GM20000 (cell line): ENCODE data around the gene ISOC2.
A peak's percentile ranks its signal among the peaks of the same experiment; 100 is the strongest.

Experiments used
- DNase-seq: peaks from one replicate; pipeline ENCODE4 v3.0.0; 2012; ENCODE audit warnings: low spot score
- TF ChIP-seq, protein P1 (sequence below): IDR thresholded peaks from 2 replicates; pipeline ENCODE4 v1.5.1; 2012; ENCODE audit warnings: mild to moderate bottlenecking, control low read depth; ENCODE audit errors: extremely low read depth, missing control alignments

The ISOC2 gene

DNA sequence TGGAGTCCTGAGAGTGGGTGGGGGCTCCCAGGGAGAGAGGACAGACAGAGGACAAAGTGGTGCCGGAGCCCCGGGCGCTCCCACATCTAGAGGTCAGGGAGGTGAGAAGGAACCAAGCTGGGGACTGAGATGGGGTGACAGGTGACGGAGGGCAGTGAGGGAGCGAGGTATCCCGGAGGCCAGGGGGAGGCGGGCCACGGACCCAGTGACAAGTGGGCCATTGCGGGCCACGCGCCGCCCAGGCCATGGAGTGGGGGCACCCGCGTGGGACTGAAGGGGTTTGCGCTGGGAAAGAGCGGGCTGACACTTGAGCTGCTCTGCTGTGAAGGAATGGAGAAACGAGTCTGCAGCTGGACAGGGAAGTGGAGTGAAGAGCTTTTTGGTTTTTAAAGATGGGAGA, 17.6 kb upstream of the ISOC2 start:
- no peak for DNase-seq
- TF ChIP-seq, protein P1, sequence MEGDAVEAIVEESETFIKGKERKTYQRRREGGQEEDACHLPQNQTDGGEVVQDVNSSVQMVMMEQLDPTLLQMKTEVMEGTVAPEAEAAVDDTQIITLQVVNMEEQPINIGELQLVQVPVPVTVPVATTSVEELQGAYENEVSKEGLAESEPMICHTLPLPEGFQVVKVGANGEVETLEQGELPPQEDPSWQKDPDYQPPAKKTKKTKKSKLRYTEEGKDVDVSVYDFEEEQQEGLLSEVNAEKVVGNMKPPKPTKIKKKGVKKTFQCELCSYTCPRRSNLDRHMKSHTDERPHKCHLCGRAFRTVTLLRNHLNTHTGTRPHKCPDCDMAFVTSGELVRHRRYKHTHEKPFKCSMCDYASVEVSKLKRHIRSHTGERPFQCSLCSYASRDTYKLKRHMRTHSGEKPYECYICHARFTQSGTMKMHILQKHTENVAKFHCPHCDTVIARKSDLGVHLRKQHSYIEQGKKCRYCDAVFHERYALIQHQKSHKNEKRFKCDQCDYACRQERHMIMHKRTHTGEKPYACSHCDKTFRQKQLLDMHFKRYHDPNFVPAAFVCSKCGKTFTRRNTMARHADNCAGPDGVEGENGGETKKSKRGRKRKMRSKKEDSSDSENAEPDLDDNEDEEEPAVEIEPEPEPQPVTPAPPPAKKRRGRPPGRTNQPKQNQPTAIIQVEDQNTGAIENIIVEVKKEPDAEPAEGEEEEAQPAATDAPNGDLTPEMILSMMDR: no peak

DNA sequence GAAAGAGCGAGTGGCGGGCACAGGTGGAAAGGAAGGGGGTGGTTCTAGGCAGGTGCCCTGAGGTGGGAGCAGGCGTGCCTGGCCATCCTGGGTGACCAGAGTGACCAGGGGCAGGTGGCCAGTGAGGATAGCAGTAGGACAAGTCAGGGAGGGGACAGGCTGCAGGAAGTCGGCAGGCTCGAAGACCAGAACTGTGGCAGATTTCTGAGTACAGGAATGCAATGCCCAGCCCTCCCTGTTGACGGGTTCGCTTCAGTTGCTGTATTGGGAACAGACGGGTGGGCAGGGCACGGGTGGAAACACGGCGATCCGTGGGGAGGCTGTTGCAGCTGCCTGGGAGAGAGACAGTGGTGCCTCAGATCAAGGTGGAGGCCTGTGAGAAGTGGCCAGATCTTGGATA, 16.9 kb upstream of the ISOC2 start:
- TF ChIP-seq, protein P1: no peak
- DNase-seq: no peak

DNA sequence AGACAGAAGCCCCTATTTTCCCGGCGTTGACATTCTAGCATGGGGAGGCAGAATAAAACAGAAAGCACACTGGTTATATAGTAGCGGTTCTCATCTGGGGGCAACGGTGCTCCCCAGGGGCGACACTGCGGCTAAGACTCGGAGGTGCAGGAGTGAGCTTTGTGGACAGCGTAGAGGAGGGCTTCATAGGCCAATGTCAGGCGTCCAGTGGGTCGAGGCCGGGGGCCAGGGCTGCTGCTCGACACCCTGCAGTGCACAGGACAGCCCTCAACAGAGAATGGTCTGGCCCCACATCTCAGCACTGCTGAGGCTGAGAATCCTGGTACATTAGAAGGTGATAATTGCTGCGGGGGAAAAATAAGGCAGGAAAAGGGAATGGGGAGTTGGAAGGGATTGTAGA, 16.5 kb upstream of the ISOC2 start:
- DNase-seq: no peak
- TF ChIP-seq, protein P1: no peak

DNA sequence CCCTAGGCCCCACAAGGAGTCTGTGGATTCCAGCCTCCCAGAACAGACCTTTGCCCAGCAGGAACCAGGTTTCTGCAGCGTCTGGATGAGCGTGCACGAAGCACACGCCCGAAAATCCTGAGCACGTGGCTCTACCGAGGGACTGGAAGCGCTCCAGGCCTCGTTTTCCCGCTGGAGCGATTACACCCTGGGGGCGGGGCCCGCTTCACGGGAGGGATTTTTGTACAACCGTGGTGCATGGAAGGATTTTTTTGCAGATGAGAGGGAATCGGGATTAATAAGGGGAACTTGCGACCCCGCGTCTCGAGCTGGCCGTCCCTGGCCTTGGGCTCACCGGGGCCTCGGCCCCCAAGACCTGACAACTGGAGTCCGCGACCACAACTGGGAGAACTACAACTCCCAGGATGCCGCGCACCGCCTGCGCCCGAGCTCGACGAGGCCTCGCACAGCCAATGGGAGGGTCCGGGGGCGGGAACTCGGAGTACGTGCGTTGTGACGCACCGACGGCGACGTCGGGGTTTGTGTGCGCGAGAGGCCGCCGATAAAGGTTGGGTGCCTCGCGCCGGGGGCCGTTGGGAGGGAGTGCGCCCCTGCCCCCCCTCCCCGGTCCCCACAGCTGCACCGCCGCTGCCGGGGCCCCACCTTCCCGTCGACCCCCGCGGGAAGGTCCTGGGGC, 14.8 kb upstream of the ISOC2 start, which contains the start of gene ZNF628:
ZNF628 (plus strand) TSS at position 518 of the 676 bp plus-strand sequence. CDS start 3,294 bp downstream, outside the sequence.
- DNase-seq: peak; percentile 99
- TF ChIP-seq, protein P1: no peak

DNA sequence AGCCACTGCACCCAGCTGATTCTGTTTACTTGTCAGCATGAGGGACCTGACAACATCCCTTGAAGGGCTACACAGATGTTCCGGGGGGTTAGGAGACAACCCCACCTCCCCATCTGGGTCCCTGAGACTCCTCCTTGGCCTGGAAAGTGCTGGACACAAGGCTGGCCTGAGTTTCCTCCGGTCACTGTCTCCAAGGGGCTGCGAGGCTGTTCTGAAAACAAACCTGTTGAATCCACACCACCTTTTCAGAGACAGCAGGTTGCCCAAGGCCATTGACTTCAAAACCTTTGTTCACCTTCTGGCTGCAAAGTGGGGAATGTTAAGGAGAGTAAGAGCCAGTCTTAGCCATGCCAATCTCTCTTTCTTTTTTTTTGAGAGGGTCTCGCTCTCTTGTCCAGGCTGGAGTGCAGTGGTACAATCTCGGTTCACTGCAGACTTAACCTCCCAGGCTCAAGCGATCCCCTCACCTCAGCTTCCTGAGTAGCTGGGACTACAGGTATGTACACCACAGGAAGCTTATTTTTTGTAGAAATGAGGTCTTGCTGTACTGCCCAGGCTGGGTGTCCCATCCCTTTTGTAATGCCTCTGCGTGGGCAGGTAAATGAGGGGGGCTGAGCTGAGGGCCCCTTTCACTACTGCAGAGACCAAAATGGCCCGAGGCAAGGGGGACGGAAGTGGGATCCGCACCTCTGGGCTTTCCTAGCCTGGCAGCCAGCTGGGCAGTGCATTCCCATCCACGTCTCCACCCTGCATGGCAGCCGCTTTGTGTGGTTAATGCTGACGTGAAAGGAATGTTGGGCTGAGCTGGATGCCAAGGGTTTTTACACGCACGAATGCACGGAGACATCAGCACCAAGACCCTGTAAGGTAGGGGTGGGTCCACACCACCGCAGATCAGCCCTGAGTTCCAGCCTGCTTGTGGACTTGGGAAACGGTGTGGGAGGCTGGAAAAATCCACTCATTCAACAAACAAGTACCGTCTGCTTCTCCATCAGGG, 13.1 kb upstream of the ISOC2 start:
- TF ChIP-seq, protein P1: no peak
- DNase-seq: no peak

DNA sequence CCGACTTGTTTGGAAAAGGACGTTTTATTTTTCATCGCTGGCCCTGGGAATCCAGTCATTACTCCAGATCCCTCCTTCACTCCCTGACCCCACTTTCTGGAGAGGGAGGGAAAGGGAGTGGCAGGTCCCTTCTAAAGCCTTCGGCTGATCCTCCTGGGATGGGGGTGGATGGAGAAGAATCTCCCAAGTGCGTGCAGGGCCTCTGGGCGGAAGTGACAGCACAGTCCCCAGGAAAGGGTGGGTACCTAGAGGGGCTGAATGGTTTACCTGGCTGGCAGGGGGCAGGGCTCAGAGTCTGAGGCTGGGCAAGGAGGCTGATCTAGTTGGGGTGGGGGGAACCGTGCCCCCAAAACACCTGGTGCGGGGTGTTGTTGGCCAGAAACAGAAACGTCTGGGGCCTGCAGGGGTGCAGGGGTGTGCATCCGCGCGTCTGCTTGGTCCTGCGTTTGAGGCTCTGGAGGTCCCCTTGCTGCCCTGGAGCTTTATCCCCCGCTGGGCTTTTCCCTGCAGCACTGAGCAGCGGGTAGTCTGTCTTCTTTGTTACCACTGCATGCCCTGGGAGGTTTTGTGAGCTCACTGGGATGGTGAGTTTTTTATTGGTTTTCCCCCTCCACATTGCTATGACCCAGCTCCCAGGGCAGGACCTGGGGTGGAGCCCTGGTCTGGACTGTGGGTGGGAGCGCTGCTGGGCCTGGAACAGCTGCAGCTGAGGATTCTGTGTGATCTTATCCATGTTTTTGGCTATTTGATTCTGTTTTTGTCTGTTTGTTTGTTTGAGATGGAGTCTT, 12.0 kb upstream of the ISOC2 start:
- TF ChIP-seq, protein P1: no peak
- no peak for DNase-seq
